Hematopoietic multipotent progenitor cell treated with erythropoietin and hydrocortisone succinate and interleukin-3 and kit ligand, for 17 days (in vitro differentiated cells): ENCODE measurements around the gene SNX3.
"Not testable (repeated sequence)": the region's sequence is repeated elsewhere in the genome, so short reads cannot be mapped to it uniquely, and the experiment has no call there.

Source experiments
- DNase-seq: peaks from one replicate; pipeline ENCODE4 v3.0.0-alpha.2; 2015; ENCODE audit warnings: low spot score

SNX3 gene

GRCh38 chr6:108260809-108261569 is at the start of gene SNX3:
SNX3 (minus strand) TSS chr6:108261040; CDS start chr6:108260921, 119 bp downstream.
- peak; percentile 93 for DNase-seq

- no peak for DNase-seq
These were observed 49.0 kb upstream of the SNX3 start for GRCh38 chr6:108309844-108310243.

DNA sequence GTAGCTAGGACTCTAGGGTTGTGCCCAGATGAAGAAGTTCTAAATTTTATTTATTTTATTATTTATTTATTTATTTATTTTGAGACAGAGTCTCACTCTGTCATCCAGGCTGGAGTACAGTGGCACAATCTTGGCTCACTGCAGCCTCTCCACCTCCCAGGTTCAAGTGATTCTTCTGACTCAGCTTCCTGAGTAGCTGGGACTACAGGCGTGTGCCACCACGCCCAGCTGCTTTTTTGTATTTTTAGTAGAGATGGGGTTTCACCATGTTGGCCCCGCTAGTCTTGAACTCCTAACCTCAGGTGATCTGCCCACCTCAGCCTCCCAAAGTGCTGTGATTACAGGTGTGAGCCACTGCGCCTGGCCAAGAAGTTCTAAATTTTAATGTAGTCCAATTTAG is 47.8 kb upstream of the SNX3 start:
- DNase-seq: not testable (repeated sequence)

DNA sequence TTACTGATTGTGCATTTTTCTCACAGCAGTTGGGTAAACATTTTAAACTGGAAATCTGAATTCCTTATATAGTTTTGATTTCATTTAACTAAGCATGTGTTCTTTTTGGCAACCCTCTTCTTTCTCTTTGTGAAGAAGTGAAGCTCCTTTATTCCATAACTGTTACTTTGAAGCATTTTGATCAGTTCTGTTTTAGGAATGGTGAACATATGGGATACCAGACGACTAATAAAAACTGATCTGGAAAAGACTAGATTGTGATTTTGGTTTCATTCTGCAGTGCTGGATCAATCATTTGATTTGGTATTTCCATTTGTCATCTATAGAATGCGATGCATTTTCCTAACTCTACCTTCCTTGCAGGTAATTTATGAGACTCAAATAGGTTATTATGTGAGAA is 43.8 kb upstream of the SNX3 start:
- DNase-seq: no peak

GRCh38 chr6:108302386-108302785 is 41.5 kb upstream of the SNX3 start:
- DNase-seq: no peak

GRCh38 chr6:108295676-108296075 is 34.8 kb upstream of the SNX3 start:
- DNase-seq: no peak

- peak; percentile 88 for DNase-seq
These were observed 34.1 kb upstream of the SNX3 start, which contains the start of gene AFG1L for GRCh38 chr6:108294727-108295625. AFG1L (plus strand) TSS chr6:108295054; CDS start chr6:108295080, 26 bp downstream.

DNA sequence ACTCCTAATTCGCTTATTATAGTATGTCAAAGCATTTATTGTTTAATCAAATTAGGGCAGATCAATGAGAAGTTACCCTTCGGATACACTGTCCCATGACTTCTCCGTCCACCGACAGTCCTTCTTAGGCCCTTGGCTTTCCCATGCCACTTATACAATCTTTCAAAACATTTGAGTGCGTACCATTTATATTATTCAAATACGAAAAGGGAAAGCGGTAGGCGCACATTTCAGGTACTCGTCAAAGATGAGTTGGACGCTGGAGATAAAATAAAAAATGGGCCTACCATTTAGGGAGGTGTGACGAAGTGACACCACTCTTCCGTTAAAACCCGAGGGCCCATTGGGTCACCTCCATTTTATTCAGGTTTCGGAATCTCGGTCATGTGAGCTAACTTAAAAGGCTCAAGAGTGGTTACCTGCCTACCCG is 33.5 kb upstream of the SNX3 start:
- DNase-seq: no peak

- DNase-seq: no peak
These were observed 32.9 kb upstream of the SNX3 start for GRCh38 chr6:108293527-108294296.

DNA sequence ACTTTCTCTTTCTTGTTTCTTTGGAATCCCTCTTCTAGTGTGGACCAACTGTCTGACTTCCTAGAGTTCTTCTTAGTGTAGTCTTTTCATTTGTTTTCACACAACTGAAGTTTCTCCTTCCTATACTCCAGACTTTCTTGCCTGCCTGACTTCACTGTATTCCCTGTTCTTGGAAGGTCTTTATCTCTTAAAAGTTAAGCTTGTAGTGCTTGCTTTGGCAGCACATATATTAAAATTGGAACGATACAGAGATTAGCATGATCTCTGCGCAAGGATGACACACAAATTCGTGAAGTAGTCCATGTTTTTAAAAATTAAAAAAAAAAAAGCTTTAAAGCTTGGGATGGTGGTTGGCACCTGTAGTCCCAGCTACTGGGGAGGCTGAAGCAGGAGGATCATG is 31.7 kb upstream of the SNX3 start:
- not testable (repeated sequence) for DNase-seq

DNA sequence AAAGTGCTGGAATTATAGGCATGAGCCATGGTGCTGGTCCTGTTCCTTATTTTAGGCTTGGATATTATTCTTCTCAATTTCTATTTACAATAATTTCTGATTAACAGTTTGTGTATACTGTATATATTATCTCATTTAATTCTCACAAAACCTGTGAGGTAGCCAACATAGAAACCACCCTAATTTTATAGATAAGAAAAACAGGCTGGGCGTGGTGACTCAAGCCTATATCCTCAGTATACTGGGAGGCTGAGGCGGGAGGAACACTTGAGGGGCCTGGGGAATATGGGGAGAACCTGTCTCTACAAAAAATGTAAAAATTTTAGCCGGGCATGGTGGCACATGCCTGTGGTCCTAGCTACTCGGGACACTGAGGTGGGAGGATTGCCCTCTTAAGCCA is 30.3 kb upstream of the SNX3 start:
- DNase-seq: peak; percentile 28

GRCh38 chr6:108288742-108289141 is 27.9 kb upstream of the SNX3 start:
- DNase-seq: no peak

GRCh38 chr6:108287373-108287772 is 26.5 kb upstream of the SNX3 start:
- no peak for DNase-seq

- no peak for DNase-seq
These were observed 25.5 kb upstream of the SNX3 start for GRCh38 chr6:108286366-108286765.

DNA sequence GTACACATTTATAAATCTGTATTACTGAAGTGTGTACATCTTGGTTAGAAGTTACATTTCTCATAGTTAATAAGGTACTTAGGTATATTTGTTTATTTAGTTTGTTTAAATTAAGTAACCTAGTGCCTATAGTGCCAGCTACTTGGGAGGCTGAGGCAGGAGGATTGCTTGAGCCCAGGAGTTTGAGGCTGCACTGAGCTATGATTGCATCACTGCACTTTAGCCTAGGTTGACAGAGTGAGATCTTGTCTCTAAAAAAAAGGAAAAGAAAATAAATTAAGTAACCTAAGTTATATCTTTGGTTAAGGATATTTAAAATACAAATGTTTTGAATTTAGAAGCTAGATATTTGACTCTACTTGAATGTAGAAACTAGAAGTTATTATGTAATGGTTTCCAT is 24.5 kb upstream of the SNX3 start:
- no peak for DNase-seq

- no peak for DNase-seq
These were observed 17.0 kb upstream of the SNX3 start for GRCh38 chr6:108277831-108278230.

GRCh38 chr6:108277295-108277694 is 16.5 kb upstream of the SNX3 start:
- no peak for DNase-seq

DNA sequence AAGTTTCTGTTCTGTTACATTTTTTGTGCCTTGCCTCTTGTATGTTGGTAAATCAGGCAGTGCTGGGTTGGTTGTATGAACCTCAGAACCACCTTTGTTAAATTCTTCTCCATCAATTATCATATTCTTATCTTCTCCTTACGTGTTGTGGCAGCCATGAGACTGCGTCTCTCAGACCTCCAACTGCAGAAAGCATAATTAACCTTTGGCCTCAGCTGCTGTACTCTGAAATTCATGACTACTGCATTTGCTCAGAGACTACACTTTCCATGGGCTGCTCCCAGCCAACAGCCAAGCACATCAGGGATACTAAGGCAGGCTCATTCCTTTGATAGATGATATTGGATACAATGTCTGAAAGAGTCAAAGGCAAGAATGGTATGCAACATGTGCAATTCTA is 15.1 kb upstream of the SNX3 start:
- no peak for DNase-seq

DNA sequence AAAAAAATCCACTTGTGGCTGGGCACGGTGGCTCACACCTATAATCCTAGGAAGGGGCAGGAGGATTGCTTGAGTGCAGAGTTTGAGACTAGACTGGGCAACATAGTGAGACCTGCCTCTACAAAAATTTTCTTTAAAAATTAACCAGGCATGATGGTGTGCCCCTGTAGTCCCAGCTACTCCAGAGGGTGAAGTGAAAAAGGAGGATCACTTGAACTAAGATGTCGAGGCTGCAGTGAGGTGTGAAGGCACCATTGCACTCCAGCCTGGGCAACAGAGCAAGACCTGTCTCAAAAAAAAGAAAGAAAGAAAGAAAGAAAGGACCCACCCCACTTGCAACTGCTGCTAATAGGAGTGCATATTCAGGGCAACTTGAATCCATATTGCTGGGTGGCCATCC is 13.7 kb upstream of the SNX3 start:
- DNase-seq: no peak

DNA sequence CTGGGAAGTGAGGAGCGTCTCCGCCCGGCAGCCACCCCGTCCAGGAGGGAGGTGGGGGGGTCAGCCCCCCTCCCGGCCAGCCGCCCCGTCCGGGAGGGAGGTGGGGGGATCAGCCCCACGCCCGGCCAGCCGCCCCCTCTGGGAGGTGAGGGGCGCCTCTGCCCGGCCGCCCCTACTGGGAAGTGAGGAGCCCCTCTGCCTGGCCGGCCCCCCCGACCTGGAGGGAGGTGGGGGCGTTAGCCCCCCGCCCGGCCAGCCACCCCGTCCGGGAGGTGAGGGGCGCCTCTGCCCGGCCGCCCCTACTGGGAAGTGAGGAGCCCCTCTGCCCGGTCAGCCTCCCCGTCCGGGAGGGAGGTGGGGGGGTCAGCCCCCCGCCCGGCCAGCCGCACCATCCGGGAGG is 9.1 kb upstream of the SNX3 start:
- DNase-seq: not testable (repeated sequence)

DNA sequence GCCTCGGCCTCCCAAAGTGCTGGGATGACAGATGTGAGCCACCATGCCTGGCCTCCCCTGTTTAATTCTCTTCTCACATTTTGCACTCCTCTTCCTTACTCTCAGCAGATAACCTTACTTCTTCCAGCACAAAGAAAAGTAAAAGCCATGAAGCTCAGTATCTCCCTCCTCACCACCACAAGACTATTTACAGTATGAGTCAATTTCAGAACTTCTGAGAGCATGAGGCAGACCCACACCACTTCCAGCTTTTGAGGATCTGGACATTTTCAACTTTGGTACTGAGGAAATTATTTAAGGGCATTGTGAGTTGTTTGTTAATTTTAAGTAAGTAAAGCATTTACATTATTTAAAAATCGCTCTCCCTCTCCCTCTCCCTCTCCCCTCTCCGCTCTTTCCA is 8.0 kb upstream of the SNX3 start:
- no peak for DNase-seq

DNA sequence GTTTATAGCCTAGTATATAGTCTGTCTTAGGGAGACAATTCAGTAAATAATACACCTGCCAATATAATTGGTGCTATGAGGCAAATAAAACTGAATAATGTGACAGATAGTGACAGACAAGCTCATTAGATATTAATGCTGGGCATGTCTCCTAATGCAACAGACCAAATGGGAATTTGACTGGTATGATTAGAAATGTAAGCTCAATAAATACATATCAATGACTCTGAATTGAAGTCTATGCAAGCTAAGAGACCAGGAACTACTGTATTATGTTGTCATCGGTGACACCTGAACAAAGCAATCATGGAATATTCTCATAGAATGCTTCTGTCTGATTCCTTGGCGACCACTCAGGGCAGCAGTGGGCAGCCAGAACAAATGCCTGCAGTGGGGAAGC is 2.5 kb upstream of the SNX3 start:
- DNase-seq: no peak
